Right atrium auricular region (tissue), 2 donors: ENCODE measurements around the gene PSMB1. TPM values are rescaled to one million over a fixed set of nuclear protein-coding genes. Genes with fewer than 3 reads are reported as not detected.
"Not testable (repeated sequence)": the region's sequence is repeated elsewhere in the genome, so short reads cannot be mapped to it uniquely, and the experiment has no call there.

Experiments
- DNase-seq: peaks from one replicate; pipeline ENCODE4 v3.0.0-alpha.2; 2019; ENCODE audit warnings: low spot score
- H3K27ac ChIP-seq, 2 donors: fragments of 200-600 bp; sonication (generic); 1 replicate in 1 of 2; 2 replicates in 1 of 2; pipeline ENCODE4 v1.5.1; 2016 to 2019
- H3K27me3 ChIP-seq, 2 donors: fragments of 200-600 bp; sonication (generic); one replicate each; pipeline versions ENCODE4 v1.5.1 to v1.6.0; 2017 to 2019
- H3K36me3 ChIP-seq: fragments of 200-600 bp; sonication (generic); one replicate; pipeline ENCODE4 v1.5.1; 2016
- H3K4me1 ChIP-seq, 2 donors: fragments of 200-600 bp; sonication (generic); one replicate each; pipeline versions ENCODE4 v1.5.1 to v1.6.0; 2017 to 2019
- H3K4me3 ChIP-seq, 2 donors: fragments of 200-600 bp; sonication (generic); 1 replicate in 1 of 2; 2 replicates in 1 of 2; pipeline ENCODE4 v1.5.1; 2017 to 2019; ENCODE audit warnings: mild to moderate bottlenecking in 1 of 2, moderate library complexity in 1 of 2
- H3K9me3 ChIP-seq, 2 donors: fragments of 200-600 bp; sonication (generic); one replicate each; pipeline ENCODE4 v1.5.1; 2019
- total RNA-seq, 2 donors: library from RNA; depleted of rRNA; stranded (reverse); fragments of >200 nt; gene quantifications; one replicate each; pipeline ENCODE4 v1.1.0, GENCODE V29; 2016
- TF ChIP-seq, protein P1 (sequence below), 2 donors: fragments of 200-600 bp; sonication (generic); IDR thresholded peaks; one replicate each; pipeline ENCODE4 v1.5.1; 2019; ENCODE audit warnings: antibody characterized with exemption in 2 of 2

The PSMB1 gene
- total RNA-seq, 2 donors from 2014 or later = 188 to 245 TPM

GRCh38 chr6:170505306-170505705 is 47.8 kb downstream of the PSMB1 start:
- Histone ChIP-seq H3K27me3 (no peaks in the 10 kb centered on the region), H3K27ac (no peak overlapping the region), H3K9me3 (no peaks in the 10 kb centered on the region), H3K36me3 (no peaks in the 10 kb centered on the region), H3K4me3 (no peak overlapping the region), H3K4me1 (no peaks in the 10 kb centered on the region)
- TF ChIP-seq, protein P1, sequence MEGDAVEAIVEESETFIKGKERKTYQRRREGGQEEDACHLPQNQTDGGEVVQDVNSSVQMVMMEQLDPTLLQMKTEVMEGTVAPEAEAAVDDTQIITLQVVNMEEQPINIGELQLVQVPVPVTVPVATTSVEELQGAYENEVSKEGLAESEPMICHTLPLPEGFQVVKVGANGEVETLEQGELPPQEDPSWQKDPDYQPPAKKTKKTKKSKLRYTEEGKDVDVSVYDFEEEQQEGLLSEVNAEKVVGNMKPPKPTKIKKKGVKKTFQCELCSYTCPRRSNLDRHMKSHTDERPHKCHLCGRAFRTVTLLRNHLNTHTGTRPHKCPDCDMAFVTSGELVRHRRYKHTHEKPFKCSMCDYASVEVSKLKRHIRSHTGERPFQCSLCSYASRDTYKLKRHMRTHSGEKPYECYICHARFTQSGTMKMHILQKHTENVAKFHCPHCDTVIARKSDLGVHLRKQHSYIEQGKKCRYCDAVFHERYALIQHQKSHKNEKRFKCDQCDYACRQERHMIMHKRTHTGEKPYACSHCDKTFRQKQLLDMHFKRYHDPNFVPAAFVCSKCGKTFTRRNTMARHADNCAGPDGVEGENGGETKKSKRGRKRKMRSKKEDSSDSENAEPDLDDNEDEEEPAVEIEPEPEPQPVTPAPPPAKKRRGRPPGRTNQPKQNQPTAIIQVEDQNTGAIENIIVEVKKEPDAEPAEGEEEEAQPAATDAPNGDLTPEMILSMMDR (IDR thresholded peaks at IDR 0.05) = no peak
- no peak for DNase-seq

DNA sequence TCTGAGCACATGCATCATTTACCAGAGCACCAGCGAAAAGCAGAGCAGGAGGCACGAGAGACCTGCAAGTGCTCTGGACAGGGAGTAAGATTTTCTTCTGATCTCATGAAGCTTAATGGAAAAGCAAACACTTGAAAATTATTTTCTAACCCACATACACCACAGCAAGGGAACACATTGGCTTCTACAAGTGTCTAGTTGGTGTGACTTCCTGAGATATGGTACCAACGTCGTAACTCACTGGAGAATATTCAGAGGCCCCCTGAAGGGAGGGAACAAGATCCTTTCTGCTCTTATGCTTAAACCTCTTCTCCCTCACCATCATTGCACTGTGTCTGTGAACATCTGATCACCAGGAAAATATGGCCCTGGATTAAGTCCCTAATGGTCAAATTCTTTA is 48.6 kb downstream of the PSMB1 start:
- no peak overlapping the region for H3K4me3 ChIP-seq
- no peaks in the 10 kb centered on the region for H3K9me3 ChIP-seq
- no peak overlapping the region for H3K27ac ChIP-seq
- TF ChIP-seq, protein P1 (IDR thresholded peaks at IDR 0.05) = no peak
- H3K36me3 ChIP-seq = no peaks in the 10 kb centered on the region
- no peaks in the 10 kb centered on the region for H3K27me3 ChIP-seq
- no peaks in the 10 kb centered on the region for H3K4me1 ChIP-seq
- no peak for DNase-seq

DNA sequence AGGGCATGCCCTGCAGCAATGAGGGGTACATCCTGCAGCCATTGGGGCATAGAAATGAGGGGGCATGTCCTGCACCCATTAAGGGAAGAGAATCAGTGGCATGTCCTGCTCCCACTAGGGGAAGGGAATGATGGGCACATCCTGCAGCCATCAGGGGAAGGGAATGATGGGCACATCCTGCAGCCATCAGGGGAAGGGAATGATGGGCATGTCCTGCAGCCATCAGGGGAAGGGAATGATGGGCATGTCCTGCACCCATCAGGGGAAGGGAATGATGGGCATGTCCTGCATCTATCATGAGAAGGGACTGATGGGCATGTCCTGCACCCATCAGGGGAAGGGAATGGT is 49.7 kb downstream of the PSMB1 start:
- H3K27ac ChIP-seq = no peak overlapping the region
- no peaks in the 10 kb centered on the region for H3K4me1 ChIP-seq
- H3K27me3 ChIP-seq = no peaks in the 10 kb centered on the region
- DNase-seq = no peak
- H3K36me3 ChIP-seq = no peaks in the 10 kb centered on the region
- H3K9me3 ChIP-seq = no peaks in the 10 kb centered on the region
- TF ChIP-seq, protein P1 (IDR thresholded peaks at IDR 0.05) = no peak
- no peak overlapping the region for H3K4me3 ChIP-seq

GRCh38 chr6:170502733-170503413 is 50.2 kb downstream of the PSMB1 start:
- not testable (repeated sequence) for DNase-seq, H3K27me3 ChIP-seq, H3K36me3 ChIP-seq, H3K27ac ChIP-seq, H3K4me3 ChIP-seq, H3K9me3 ChIP-seq, H3K4me1 ChIP-seq

DNA sequence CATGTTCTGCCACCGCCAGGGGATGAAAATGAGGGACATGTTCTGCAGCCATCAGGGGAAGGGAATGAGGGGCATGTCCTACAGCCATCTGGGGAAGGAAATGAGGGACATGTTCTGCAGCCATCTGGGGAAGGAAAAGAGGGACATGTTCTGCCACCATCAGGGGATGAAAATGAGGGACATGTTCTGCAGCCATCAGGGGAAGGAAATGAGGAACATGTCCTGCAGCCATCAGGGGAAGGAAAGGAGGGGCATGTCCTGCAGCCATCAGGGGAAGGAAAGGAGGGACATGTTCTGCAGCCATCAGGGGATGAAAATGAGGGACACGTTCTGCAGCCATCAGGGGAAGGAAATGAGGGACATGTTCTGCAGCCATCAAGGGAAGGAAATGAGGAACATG is 50.8 kb downstream of the PSMB1 start:
- not testable (repeated sequence) for H3K27ac ChIP-seq, H3K4me1 ChIP-seq, H3K9me3 ChIP-seq, DNase-seq, H3K4me3 ChIP-seq, H3K27me3 ChIP-seq, H3K36me3 ChIP-seq

DNA sequence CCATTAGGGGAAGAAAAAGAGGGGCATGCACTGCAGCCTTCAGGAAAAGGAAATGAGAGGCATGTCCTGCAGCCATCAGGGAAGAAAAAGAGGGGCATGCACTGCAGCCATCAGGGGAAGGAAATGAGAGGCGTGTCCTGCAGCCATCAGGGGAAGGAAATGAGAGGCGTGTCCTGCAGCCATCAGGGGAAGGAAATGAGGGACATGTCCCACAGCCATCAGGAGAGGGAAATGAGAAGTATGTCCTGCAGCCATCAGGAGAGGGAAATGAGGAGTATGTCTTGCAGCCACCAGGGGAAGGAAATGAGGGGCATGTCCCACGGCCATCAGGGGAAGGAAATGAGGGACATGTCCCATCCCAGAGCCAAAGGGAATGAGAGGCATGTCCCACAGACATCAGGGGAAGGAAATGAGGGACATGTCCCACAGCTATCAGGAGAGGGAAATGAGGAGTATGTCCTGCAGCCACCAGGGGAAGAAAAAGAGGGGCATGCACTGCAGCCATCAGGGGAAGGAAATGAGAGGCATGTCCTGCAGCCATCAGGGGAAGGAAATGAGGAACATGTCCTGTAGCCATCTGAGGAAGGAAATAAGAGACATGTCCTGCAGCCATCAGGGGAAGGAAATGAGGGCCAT is 52.0 kb downstream of the PSMB1 start:
- H3K27me3 ChIP-seq = no peaks in the 10 kb centered on the region
- no peak overlapping the region for H3K4me3 ChIP-seq
- no peak overlapping the region for H3K27ac ChIP-seq
- DNase-seq = no peak
- H3K9me3 ChIP-seq = no peaks in the 10 kb centered on the region
- H3K4me1 ChIP-seq = no peaks in the 10 kb centered on the region
- TF ChIP-seq, protein P1 (IDR thresholded peaks at IDR 0.05) = no peak
- H3K36me3 ChIP-seq = no peaks in the 10 kb centered on the region

DNA sequence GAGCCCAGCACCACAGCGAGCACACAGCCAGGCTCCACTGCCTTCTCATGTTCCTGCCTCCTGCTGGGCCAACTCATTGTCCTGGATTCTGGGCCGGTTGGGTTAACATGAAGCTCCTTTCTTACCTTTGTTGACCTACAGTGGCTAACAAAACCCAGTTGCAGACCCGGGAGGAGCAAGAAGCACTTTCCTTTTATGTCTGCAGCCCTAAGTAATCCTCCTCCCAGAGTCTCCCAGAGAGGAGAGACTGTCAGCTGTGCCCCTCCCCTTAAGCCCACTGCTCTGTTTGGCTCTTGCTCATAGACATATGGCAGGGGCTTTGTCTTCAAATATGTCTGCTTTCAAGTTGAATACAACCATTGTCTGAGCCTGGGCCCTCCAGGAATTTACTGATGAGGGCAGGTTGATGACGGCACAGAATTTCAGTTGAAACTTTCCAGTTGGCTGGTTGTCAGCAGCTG is 55.2 kb downstream of the PSMB1 start:
- Histone ChIP-seq H3K4me3 (no peak overlapping the region), H3K36me3 (no peaks in the 10 kb centered on the region), H3K4me1 (no peaks in the 10 kb centered on the region), H3K9me3 (no peaks in the 10 kb centered on the region), H3K27ac (no peak overlapping the region), H3K27me3 (no peaks in the 10 kb centered on the region)
- no peak for DNase-seq
- TF ChIP-seq, protein P1 (IDR thresholded peaks at IDR 0.05) = no peak
